AG08396 (cell line): Measurements from ENCODE around the gene NAV2.

Experiments
- DNase-seq: peaks from one replicate; pipeline ENCODE4 v3.0.0; 2012; ENCODE audit warnings: low spot score, mixed read lengths

Gene NAV2

DNA sequence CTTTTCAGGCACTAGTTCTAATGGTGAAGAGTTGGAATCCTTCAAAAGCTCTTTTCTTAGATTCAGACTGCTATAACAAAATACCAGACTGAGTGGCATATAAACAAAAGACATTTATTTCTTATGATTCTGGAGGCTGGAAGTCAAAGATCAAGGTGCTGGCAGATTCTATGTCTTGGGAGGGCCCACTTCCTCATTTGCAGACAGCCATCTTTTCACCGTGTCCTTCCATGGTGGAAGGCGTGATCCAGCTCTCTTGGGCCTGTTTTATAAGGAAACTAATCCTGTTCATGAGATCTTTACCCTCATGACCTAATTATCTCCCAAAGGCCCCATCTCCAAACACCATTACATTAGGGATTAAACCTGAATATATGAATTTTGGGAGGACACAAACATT is 124.0 kb downstream of the NAV2 start:
- no peak for DNase-seq

DNA sequence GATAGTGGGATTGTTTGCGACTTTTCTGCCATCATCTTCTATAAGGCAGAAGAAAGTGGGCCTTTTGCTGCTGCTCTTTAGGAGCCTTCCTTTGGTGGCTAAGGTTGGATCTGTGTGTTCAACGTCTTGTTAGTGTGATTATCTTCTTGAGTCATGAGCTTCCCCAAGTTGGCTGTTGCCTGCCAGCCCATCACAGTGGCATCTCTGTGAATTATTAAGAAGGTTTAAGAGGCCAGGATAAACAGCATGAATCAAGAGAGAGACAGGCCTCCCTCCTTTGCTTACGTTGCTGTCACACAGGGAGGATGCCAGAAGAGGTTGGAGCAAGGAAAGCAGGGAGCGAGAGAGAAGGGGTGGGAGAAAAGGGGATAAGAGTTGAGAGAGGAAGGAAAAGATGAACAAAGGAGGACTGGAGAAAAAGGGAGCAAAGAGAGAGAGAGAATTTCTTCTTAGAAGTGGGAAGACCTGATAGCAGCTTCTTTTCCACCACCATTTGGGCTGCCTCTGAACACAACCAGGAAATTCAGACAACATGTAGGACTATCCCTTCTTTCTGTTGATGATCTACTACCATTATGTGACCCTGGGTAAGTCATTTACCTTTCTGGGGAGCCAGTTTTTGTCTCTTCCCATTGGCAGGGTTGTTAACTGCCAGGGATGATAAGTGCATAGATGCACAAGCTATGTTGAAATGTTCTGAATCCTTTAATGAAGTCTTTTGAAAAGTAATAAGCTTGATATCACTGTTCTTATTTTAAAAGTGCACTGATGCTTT is 126.5 kb downstream of the NAV2 start:
- no peak for DNase-seq

DNA sequence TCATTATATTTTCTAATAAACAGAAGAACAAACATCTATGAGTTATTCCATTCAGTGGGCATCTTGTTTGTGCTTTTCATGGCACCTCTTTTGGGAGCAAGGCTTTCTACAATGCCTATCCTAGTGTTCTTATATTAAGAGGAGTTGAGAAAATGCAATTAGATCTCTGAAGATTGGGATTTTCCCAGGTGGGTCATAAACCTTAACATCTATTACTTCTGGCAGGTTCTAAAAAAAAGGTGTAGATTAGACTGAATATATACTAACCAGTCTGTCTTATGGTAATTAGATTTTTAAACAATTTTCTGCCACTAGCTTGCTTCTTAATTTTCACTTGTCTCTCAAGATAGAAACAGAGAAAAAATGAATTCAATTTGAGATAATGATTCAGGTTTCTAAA is 128.3 kb downstream of the NAV2 start:
- no peak for DNase-seq

DNA sequence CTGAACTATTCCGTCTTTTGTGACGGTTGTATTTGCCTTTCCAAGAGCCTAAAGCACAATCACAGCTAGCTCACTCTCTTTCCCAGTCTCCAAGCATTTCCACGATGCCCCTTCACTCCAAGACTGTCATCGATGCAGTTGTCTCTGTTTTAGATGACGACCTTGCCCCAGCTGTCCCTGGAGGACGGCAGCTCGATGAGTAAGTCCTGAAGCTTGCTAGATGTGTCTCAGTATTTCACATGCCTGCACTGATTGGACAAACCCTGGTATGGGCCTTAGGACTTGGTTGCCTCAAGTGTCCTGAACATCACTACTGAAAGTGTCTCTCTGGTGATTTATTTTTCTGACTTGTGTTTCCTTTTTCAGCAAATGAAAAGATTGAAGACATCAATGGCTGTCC is 129.9 kb downstream of the NAV2 start:
- no peak for DNase-seq

DNA sequence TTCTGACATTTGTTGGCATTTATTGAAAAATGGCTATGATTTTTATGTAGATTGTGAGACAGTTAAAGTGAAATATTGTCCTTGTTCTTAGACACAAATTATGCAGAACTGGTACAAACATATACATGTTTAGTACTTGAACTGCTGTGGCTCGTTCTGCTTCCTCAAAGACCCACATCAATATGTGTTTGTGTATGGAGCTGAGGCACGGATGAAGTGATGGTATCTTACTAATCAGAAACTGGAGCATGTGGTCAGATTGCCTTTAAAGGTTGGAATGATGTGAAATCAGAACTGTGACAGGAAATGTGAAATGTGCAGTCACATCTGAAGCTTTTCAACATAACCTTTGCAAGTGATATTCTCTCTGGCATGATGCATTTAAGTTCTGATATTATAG is 130.4 kb downstream of the NAV2 start:
- no peak for DNase-seq

DNA sequence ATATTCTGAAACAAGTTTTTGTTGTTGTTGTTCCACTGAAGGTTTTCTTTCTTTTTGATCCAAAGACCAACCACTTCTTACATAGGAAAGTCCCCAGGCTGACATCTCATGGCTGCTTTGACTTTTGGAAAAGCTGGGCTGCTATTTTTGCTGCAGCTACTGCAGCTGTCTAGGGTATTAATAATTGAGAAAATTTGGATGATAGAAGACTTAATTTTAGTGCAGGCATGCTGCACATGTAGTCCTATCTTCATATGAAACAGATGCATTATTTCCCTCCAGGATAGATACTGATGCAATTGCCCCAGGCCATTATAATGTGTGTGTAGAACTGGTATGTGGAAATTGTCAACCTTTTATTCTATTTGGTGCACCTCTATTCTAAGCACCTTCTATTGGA is 131.4 kb downstream of the NAV2 start:
- no peak for DNase-seq

DNA sequence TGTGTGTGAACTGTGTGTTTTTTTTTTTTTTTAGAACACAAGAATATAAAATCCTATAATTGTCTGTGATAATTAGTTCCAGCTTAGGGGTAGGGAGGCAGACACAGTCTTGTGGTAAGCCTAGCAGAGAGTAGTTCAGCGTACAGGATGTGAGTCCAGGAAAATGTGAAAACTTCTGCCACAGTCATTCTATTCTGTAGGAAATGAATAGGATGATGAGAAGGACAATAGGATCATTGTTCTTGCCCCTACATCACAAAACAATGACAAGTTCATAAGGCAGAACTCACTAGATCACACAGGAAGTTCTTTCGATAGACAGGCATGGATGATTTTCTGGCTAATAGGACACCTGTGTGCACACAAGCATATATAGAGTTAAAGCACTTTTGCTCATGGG is 132.2 kb downstream of the NAV2 start:
- DNase-seq, result no peak

DNA sequence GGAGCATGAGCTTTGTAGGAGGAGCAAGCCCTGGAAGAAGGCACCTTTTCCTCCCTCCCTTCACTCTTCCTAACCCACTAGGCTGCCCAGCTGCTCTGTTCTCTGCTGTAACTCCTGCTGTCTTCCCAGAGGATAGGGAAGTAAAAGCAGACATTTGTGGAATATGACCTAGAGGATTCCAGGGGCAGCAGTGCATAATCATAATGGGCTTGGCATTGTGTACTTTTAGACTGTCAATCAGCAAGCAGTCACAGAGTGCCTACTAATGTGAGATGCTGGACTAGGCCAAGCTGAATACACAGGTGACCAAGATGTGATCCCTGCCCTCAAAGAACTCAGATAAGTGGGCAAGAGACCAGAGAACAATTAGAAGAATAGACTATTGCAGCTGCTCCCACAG is 133.0 kb downstream of the NAV2 start:
- DNase-seq, result no peak

DNA sequence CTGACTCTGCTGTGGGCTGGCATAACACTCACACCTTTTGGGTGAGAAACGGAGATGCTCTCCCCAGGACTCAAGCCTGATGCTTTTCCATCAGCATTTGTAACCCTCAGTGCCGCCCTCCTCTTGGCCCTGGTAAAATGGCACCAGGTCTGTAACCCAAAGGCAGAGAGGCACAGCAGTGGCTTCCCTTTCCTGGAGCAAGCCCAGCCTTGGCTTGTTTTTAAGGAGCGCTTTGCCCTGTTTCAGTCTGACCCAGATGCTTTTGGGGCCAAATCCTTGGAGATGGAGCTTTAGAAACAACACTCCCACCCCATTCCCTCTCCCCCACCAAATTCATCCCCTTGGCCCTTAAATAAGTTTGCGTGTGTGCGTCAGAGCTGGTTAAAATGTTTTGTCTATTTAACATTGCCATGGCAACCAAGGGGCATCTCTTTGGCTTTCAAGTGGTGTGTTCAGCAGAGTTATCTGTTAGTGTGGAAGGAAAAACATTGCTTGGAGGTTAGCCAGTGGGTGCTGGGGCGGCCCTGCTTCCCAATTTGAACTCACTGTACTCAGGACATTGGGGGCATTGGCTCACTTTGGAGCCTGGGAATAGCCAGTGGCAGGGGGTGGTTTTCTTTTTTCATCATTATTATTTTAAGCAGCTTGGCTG is 134.1 kb downstream of the NAV2 start:
- DNase-seq, result no peak

DNA sequence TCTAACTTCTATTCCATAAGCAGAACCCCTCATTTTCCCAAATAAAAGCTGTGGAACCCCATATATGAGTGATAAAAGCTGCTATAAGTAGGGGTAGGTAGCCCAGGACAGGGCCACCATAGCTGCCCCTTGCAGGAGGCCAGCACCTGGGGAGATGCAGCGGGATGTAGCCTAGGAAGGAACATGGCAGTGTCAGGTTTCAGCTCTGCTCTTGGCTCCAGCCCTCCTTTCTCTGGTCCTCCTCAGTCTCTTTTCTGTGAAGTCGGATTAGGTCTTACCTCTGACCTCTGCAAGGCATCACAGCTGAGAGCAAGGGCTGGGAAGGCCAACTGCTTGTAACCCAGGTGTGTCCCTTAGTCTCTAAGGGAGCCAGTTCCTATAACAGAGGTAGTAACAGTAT is 135.6 kb downstream of the NAV2 start:
- DNase-seq, result no peak

DNA sequence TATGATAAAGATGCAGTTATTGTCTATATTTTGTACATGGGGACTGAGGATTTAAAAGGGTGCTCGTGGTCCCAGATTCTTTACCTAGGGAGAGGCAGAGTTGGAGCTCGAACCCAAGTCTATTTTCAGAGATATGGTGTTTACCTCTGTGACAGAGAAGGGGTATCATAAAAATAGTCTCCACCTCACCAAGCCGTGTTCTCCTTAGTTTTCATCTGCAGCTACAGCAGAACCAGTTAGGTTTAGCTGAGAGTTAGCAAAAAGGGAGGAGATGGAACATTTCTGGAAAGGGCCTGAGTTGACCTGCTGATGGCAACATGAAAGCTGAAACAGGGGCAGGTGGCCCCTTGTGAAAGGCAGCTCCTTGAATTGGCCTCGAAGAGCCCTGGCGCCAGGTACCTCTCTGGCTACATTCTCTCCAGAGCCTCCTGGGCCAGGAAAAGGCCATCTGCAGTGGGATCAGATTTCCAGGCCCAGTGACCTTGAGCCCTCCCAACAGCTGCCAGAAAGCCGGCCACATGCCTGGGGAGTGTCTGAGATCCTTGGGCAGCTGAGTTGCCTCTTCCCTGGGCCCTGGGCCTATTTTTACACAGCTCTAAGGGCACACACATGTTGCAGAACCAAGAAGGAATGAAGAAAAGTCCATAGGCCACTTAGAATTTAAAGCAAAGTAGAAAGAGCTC is 136.6 kb downstream of the NAV2 start:
- peak; percentile 41 for DNase-seq

DNA sequence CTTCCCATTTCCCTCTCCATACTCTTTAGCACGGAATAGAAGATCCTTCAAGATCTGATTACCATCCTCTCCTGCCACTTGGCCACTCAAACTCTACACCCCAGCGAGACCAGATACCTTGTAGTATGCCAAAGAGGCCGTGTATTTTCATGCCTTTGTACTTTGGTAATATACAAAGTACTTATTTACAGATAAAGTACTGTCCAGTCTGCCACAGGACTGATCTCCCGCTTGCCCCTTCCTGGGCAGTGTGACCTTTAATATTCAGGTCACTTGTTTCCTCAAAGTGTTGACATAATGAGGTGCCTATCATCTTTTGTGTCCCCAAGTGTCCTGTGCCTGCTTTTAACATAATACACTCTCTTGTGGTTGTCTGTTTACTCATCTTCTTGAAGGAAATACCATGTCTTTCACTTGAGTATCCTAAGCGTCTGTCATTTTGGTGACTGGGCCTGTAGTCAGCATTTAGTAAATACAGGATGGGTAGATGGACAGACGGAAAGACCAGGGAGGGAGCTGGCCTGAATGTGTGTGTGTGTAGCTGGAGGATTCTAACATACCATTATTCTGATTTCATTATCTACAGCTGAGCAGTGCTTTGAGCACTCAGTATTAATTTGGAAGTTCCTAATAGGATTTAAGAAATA is 137.4 kb downstream of the NAV2 start:
- DNase-seq, result no peak

DNA sequence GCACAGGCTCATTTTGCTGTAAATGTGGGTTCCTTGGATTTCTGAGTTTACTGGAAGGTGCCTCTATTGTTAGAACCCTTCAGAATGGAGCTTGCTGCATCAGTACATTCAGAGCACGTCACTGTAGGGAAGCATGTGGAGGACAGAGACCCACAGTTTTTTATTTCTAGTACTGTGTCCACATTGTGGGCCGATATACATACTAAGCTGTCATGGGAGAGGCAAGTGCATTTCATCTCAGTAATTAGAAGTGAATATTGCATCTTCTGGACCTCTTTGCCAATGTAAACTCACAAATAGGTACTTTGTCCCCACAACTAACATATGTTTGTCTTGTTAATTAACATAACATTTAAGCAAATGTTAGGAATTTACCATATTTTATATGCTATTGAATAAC is 139.7 kb downstream of the NAV2 start:
- DNase-seq, result no peak

DNA sequence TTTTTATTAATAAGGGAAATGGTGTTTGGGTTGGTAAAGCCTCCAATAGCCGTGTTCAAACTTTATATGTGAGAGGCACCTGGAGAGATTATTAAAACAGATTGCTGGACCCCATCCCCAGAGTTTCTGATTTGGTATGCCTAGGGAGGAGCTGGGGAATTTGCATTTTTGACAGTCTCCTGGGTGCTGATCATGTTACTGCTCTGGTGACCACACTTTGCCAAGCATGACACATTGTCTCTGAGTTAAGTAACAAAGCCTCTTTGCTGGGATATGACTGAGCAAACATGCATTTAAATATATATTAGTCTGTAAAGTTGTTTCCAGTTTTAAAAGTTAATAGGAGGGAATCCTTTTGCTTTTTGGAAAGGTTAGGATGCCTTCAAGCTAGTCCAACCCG is 140.4 kb downstream of the NAV2 start:
- DNase-seq, result peak; percentile 66

DNA sequence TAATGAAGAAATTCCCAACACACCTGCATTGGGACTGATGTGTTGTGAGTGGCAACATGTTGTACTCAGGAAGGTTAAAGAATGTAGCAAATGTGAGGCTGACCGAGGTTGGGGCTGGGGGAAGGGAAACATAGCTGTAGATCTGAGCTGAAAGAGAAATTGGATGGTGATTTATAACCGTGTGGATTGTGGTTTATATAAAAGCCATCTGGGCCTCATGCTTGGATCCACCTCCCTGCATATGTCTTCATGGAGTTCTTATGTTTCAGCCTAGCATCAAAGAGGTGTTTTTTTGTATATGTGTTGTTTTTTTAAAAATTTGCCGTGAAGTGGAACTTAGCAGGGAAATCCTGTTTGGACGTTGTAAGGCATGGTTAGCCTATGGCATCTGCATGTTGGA is 141.3 kb downstream of the NAV2 start:
- DNase-seq, result no peak

DNA sequence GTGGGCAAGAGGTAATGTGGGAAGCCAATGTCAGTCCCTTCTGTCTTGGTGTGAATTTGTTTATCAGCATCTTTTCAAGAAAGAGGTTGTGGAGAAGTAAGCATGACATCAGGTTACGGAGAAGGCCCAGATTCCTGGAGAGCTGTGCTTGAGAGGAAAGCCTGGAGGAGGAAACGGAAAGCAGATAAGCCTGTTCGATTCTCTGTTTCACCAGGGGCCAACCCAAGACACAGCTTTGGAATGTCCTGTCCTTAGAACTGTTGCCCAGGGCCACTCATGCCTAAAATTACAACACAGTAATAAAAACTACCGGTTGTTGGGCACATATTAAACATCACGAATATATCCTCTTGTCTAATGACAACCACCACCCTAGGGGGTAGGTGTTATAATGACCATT is 148.5 kb downstream of the NAV2 start:
- no peak for DNase-seq

DNA sequence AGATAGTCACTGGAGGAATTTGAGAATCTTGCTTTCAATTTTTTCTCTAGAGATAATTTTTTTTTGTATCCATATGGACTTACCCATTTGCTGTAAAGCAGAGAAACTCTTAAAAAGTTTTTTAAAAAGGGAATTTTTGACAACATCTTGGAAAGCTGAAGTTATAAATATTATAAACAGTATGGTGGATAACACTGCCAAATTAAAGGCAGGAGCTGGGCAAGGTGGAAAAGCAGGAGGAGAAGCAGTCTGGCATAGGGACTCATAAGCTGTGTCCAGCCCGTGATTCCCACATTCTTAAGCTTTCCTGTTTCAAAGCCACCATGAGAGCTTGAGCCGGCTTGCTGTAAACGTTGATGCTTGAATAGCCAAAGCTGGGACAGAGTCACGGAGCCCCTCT is 149.5 kb downstream of the NAV2 start:
- DNase-seq, result no peak

DNA sequence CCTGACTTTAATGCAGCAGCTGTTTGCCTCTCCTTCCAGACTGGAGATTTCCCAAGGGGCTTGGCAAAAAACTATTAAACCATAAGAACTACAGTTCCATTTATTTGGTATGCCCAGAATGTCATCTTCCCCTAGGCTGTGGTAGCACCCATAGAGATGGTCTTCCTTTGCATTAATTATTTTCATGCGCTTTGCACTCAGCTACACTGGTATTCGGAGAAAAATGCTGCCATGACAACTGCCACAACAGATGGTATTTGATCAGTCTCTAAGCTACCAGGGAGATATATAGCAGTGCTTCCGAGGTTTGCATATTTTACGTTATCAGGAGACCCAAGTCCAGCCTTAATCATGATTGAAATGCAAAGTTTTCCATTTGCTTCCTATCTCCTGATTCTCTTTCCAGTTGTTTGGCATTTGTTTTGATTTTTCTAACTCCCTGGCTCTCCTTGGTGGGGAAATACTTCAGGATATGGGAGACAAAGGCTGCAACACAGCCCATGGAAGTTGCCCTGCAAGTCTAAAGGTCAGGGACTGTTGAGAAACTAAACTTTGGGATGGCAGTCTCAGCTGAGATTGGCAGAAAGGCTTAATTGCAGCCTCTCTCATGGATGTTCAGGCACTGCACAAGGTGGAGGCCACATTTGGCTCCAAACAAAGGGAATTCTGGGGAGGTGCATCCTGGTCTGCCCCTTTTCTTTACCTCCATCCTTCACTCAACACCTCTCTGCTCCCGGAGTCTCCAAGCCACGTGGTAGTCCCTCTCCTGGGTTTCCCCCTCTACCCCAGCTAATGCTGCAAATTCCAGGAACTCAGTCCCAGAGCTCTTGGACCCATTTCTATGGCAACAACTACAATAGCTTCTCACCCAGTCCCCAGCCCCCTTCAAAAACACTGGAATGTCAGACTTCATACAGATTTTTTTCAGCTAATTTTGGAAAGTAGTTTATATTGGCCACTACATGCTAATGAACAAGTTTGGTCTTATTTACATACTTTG is 151.8 kb downstream of the NAV2 start:
- no peak for DNase-seq

DNA sequence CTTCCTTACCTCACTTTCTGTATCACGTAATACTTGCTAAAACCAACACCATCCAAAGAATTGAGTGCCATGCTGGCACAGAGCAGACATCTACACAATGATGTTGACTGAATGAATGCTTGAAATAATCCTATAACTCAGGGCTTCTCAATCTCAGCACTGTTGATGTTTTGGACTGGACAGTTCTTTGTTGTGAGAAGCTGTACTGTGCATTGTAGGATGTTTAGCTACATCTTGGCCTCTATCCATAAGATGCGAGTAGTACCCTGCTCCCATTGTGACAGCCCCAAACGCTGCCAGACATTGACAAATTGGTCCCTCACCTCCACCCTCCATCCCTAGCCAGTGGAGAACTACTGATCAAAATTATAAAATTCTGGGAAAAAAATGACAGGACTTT is 153.4 kb downstream of the NAV2 start:
- no peak for DNase-seq

DNA sequence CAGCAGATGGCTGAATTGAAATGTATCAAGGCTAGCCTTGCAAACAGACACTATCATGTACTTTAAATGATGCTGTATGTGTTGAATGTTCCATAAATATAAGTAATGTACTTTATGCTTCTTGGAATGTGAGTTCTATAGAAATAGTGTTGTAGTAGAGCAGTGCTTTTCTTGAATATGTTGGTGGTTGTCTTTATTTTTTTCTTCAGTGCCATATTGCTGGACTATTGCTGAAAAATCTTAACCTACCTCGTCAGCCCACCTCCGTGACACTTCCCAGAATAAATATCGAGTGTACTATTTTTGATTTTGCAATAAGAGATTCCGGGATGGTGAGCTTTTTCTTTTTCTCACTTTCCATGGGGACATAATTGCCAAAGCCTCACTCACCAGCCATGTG is 153.9 kb downstream of the NAV2 start:
- DNase-seq, result no peak

DNA sequence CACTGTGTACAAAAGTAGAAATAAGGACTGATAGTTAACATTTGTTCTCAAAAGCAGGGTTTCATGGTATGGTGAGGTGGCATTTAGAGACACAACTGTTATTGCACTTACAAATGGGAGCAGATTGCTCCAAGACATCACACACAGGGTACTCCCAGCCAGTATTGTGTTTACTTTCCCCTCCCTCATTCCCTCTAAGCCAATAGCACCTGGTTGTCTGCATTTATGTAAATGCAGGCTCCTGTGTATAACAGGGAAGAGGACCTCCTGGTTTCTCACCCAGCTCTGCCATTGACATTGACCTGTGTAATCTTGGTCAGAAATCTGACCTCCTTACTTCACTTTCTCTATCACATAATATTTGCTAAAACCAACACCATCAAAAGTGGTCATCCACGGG is 154.4 kb downstream of the NAV2 start:
- DNase-seq, result no peak
